Adrenal gland (tissue), 5 donors: ENCODE data around the gene SH3RF2.

Experiments
- POLR2A ChIP-seq, 2 donors: fragments of 450-650 bp; IDR thresholded peaks; one replicate each; pipeline ENCODE4 v1.6.1; 2017; ENCODE audit warnings: antibody characterized with exemption in 2 of 2, mild to moderate bottlenecking in 2 of 2, moderate library complexity in 1 of 2
- TF ChIP-seq, protein P1 (sequence below), 6 experiments: fragments of 450-650 bp in 4 of 6; fragments of 200-600 bp in 2 of 6; sonication (generic) in 1 of 6; IDR thresholded peaks; 1 replicate in 5 of 6; 2 replicates in 1 of 6; pipeline versions ENCODE4 v1.5.1 to v1.8.0; 2016 to 2021; ENCODE audit warnings: antibody characterized with exemption in 6 of 6, mild to moderate bottlenecking in 2 of 6, moderate library complexity in 1 of 6
- donor health status: DM: no; HTN: no; CAD: no.

DNA sequence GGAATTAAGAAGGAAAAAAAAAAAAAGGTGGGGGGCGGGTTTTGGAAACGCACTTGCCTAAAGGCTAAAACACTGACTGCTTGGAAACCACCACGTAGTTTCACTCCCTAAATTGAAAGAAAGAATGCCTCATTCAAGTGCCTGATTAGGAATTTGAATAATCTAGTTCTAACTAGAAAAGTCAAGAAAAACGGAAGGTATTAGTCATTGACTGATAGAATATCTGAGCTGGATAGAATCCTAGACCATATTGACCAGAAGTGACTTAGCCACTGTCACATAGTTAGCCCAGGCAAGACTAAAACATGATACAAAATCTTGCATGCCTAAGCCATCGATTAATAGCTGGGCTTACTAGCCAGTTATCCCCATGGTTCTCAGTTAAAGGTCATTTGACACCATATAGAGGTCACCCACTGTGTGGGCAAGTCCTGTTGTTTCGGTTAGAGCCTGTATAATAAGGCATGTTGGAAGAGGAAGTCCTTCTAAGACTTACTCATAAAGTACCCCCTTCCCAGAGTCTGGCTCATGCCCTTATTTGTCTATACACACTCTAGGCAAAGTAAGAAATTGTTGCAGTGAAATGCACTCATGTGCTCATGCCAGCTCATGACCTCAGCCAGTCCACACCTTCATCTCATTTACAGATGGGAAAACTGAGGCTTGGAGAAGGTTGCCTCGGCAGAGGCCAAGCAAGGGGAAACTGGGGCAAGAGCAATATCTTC is 40.2 kb downstream of the SH3RF2 start:
- TF ChIP-seq POLR2A (IDR thresholded peaks at IDR 0.05): no peak
- TF ChIP-seq, protein P1, sequence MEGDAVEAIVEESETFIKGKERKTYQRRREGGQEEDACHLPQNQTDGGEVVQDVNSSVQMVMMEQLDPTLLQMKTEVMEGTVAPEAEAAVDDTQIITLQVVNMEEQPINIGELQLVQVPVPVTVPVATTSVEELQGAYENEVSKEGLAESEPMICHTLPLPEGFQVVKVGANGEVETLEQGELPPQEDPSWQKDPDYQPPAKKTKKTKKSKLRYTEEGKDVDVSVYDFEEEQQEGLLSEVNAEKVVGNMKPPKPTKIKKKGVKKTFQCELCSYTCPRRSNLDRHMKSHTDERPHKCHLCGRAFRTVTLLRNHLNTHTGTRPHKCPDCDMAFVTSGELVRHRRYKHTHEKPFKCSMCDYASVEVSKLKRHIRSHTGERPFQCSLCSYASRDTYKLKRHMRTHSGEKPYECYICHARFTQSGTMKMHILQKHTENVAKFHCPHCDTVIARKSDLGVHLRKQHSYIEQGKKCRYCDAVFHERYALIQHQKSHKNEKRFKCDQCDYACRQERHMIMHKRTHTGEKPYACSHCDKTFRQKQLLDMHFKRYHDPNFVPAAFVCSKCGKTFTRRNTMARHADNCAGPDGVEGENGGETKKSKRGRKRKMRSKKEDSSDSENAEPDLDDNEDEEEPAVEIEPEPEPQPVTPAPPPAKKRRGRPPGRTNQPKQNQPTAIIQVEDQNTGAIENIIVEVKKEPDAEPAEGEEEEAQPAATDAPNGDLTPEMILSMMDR (IDR thresholded peaks at IDR 0.05): no peak
